Common myeloid progenitor, CD34-positive (primary cell): ENCODE measurements around the gene CEP128.

Experiments
- CTCF ChIA-PET: fragments of 350-600 bp; sonication (Branson Sonifier 250); formaldehyde crosslinking; loops from one replicate; lab custom pipeline; 2021; ENCODE audit warnings: antibody characterized with exemption; lab: Charles Lee
- POLR2A ChIA-PET: fragments of 350-600 bp; sonication (Branson Sonifier 250); formaldehyde crosslinking; loops from one replicate; lab custom pipeline; 2021; ENCODE audit warnings: antibody characterized with exemption; lab: Charles Lee
- DNase-seq, 3 donors: peaks; one replicate each; pipeline versions ENCODE4 v3.0.0 to v3.0.0-alpha.2; 2013
- H3K27ac ChIP-seq, 2 experiments: 1 replicate in 1 of 2; 2 replicates in 1 of 2; pipeline ENCODE4 v1.7.0; 2013; ENCODE audit warnings: inconsistent platforms in 2 of 2, low read length in 2 of 2, mild to moderate bottlenecking in 2 of 2, low read depth in 1 of 2, moderate library complexity in 1 of 2; ENCODE audit not compliant: severe bottlenecking in 2 of 2, insufficient read depth in 1 of 2, poor library complexity in 1 of 2
- H3K27me3 ChIP-seq, 5 experiments: replicated peaks in 2 of 5; 1 replicate in 3 of 5; 2 replicates in 2 of 5; pipeline versions ENCODE4 v1.6.1 to v1.7.0; 2013; ENCODE audit warnings: low read length in 4 of 5, mild to moderate bottlenecking in 2 of 5, moderate library complexity in 2 of 5, inconsistent platforms in 1 of 5; ENCODE audit not compliant: insufficient read depth in 5 of 5, control insufficient read depth in 4 of 5
- H3K36me3 ChIP-seq, 4 experiments: 1 replicate in 2 of 4; 2 replicates in 2 of 4; pipeline versions ENCODE4 v1.6.1 to v1.7.0; 2013; ENCODE audit warnings: low read length in 3 of 4, control low read depth in 1 of 4, mild to moderate bottlenecking in 1 of 4; ENCODE audit not compliant: control insufficient read depth in 4 of 4, insufficient read depth in 4 of 4
- H3K4me1 ChIP-seq, 4 experiments: 1 replicate in 3 of 4; 2 replicates in 1 of 4; pipeline versions ENCODE4 v1.6.1 to v1.7.1; 2013; ENCODE audit warnings: low read length in 3 of 4, mild to moderate bottlenecking in 3 of 4, control low read depth in 1 of 4, inconsistent platforms in 1 of 4, moderate library complexity in 1 of 4; ENCODE audit not compliant: control insufficient read depth in 4 of 4, insufficient read depth in 4 of 4; ENCODE audit errors: control extremely low read depth in 1 of 4
- H3K4me3 ChIP-seq, 7 experiments: 1 replicate in 4 of 7; 2 replicates in 3 of 7; pipeline versions ENCODE4 v1.5.1 to v1.7.0; 2013; ENCODE audit warnings: mild to moderate bottlenecking in 7 of 7, low read length in 6 of 7, moderate library complexity in 6 of 7, inconsistent platforms in 2 of 7, low read depth in 2 of 7, control low read depth in 1 of 7; ENCODE audit not compliant: insufficient read depth in 4 of 7, control insufficient read depth in 1 of 7; ENCODE audit errors: extremely low read depth in 1 of 7
- H3K9me3 ChIP-seq, 5 experiments: 1 replicate in 4 of 5; 2 replicates in 1 of 5; pipeline versions ENCODE4 v1.6.1 to v1.7.1; 2013; ENCODE audit warnings: low read length in 4 of 5, mild to moderate bottlenecking in 2 of 5, inconsistent platforms in 1 of 5, low read depth in 1 of 5, moderate library complexity in 1 of 5; ENCODE audit not compliant: control insufficient read depth in 4 of 5, insufficient read depth in 2 of 5; ENCODE audit errors: control extremely low read depth in 1 of 5
- WGBS: methylation state at CpG from one replicate; pipeline ENCODE4 v1.1.5; 2013; ENCODE audit not compliant: insufficient coverage; 5-methylcytosine and 5-hydroxymethylcytosine counted together

The CEP128 gene

DNA sequence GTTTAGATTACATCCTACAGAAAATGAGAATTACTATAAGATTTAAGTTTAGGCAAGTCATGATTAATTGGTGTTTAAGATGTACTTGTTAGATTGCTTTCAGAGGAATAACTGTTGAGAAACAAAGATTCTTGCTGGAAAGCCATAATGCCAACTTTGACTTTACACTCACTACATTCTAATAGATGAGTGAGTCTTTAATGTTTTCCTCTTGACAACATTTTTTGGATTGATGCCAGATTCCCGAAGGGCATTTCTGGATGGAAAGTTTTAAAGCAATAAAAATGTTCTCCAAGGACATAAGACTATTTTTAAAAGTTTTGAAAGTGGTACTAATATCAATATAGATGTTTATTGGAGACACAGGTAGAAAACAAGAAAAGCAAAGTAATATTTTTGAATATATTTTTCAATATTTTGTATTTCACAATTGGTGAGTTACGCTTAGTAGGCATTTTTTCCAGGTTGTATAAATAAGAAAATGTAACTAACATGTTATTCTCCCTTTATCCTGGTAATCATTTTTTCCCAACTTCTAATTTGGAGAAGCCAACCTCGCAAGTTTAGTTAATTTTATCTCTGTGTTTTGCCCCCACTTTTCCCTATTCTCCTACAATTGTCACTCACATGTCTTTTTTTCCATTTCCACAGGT lies 307.3 kb downstream of the CEP128 start:
- H3K36me3 ChIP-seq: no peaks in the 10 kb centered on the region
- POLR2A ChIA-PET: no interaction called here
- WGBS: 100% methylated on average over 1 of the region's 3 CpGs
- H3K9me3 ChIP-seq: no peaks in the 10 kb centered on the region
- no peaks in the 10 kb centered on the region for H3K4me1 ChIP-seq
- no peak overlapping the region for H3K27ac ChIP-seq
- no peak overlapping the region for H3K4me3 ChIP-seq
- no peak for DNase-seq
- CTCF ChIA-PET: no interaction called here
- no peaks in the 10 kb centered on the region for H3K27me3 ChIP-seq

DNA sequence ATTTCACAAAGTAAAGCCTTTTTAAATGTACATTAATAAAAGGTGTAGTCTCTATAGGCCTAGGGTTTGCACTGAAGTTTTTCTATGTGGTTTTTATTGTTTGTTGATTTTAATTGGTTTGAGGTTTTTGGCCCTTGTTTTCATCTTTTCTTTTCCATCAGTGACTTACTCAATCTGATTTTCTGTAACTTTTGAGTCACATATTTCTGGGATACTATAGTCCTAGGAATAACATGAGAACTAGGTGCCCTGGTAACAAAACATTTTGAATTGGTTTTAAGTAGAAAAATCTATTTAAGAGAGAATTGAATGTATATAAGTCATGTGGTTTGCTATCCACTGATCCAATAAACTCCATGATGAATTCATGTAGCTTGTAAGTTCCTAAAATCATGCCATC lies 311.9 kb downstream of the CEP128 start:
- no peaks in the 10 kb centered on the region for H3K27me3 ChIP-seq
- DNase-seq: no peak
- H3K36me3 ChIP-seq: no peaks in the 10 kb centered on the region
- H3K9me3 ChIP-seq: peaks cover 0 to 1% (median 0%) of the 10 kb centered on the region in 5 experiments
- no peaks in the 10 kb centered on the region for H3K4me1 ChIP-seq
- ChIA-PET POLR2A (no interaction called here), CTCF (no interaction called here)
- no peak overlapping the region for H3K27ac ChIP-seq
- H3K4me3 ChIP-seq: no peak overlapping the region

DNA sequence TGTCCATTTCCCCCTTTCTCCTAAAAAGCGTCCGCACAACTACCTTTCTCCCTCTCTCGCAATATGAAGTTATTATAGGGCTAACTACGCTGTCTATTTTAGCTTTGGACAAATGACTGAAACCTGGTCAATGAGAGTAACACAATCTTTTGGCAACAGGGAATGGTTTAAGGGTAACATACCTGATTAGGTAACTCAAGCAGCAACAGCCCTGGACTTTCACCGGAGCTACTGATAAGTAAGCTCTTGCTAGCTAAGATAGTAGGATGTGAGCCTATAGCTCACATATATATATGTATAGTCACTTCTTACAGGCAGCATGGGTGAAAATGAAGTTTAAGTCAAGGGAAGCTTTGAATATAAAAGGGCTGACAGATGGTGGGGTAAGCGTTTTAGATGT lies 313.0 kb downstream of the CEP128 start:
- Histone ChIP-seq H3K36me3 (no peaks in the 10 kb centered on the region), H3K4me3 (no peak overlapping the region), H3K4me1 (no peaks in the 10 kb centered on the region), H3K27me3 (no peaks in the 10 kb centered on the region), H3K9me3 (peaks cover 0 to 1% (median 0%) of the 10 kb centered on the region in 5 experiments), H3K27ac (no peak overlapping the region)
- POLR2A ChIA-PET: no interaction called here
- WGBS: 95% methylated on average over 4 of the region's 6 CpGs
- no peak for DNase-seq
- CTCF ChIA-PET: no interaction called here

DNA sequence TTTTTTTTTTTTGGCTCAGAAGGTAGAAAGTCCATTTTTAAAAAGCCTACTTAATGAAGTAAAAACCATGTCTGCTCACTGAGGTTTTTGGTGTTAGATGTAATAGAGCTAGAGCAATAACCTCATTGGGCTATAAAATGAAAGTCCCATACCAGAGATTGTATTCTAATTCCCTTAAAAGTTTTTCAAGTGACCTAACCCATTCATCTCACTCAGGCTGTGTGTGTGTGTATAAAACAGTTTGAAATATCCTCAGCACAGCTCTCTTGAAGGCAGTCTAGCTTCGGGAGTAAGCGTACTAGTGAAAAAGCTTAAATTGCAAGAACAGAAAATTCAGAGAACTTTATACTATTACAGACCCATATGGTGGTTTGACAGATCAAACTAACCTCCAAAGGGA lies 313.8 kb downstream of the CEP128 start:
- Histone ChIP-seq H3K27ac (no peak overlapping the region), H3K4me1 (no peaks in the 10 kb centered on the region), H3K9me3 (peaks cover 0 to 1% (median 0%) of the 10 kb centered on the region in 5 experiments), H3K4me3 (no peak overlapping the region), H3K36me3 (no peaks in the 10 kb centered on the region), H3K27me3 (no peaks in the 10 kb centered on the region)
- ChIA-PET POLR2A (no interaction called here), CTCF (no interaction called here)
- no CpG with 5 or more reads among the region's 2 CpGs for WGBS
- DNase-seq: no peak

DNA sequence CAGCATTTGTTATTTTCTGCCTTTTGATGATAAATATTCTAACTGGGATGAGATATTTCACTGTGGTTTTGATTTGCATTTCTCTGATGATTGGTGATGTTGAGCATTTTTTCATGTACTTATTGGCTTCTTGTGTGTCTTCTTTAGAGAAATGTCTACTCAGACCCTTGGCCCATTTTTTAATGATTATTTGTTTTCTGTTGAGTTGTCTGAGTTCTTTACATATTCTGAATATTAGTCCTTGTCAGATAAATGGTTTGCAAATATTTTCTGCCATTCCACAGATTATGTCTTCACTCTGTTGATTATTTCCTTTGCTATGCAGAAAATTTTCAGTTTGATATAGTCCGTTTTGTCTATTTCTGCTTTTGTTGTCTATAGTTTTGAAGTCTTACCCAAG lies 317.0 kb downstream of the CEP128 start:
- Histone ChIP-seq H3K27ac (no peak overlapping the region), H3K4me1 (no peaks in the 10 kb centered on the region), H3K36me3 (no peaks in the 10 kb centered on the region), H3K27me3 (no peaks in the 10 kb centered on the region), H3K4me3 (no peak overlapping the region), H3K9me3 (peaks cover 0 to 1% (median 0%) of the 10 kb centered on the region in 5 experiments)
- ChIA-PET POLR2A (no interaction called here), CTCF (no interaction called here)
- no peak for DNase-seq
- 100% methylated on average over 1 of the region's 1 CpG for WGBS

DNA sequence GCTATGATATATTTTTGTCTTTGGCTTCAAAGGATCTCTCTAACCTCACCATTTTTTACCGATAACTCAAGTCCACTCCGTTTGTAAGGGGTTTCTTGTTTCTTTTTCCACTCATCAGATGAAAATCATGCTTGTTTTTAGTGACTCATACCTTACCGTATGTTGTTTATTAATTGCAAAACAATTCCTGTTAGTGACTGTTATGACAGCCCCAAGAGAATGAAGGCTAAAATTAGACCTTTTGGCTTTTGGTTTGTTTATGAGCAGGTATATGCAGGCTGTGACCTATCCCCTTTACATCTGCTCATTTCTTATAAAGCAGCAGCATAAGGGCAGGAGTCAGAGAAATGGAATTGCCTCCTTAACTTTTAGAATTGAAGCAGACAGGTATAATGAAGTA lies 319.8 kb downstream of the CEP128 start:
- CTCF ChIA-PET: no interaction called here

DNA sequence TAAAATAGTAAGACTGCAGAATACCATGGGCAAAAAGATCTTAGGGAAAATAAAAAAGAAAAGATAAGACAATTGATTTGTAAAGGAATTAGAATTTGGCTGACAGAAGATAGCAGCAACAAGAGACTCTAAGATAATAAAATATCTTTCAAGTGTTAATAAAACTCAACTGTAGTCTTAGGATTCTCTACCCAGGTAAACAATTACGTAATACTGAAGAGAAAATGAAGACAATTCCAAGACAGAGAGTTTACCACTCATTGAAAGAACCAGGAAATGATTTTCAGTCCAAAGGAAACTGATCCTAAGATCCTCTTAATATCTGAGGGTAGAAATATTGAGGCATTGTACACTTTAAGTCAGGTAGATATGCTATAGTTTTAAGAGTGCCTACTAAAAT lies 321.1 kb downstream of the CEP128 start:
- DNase-seq: no peak
- ChIA-PET CTCF (no interaction called here), POLR2A (no interaction called here)
- Histone ChIP-seq H3K4me1 (no peaks in the 10 kb centered on the region), H3K36me3 (no peaks in the 10 kb centered on the region), H3K9me3 (no peaks in the 10 kb centered on the region), H3K4me3 (no peak overlapping the region), H3K27ac (no peak overlapping the region), H3K27me3 (no peaks in the 10 kb centered on the region)
- no CpG with 5 or more reads among the region's 1 CpG for WGBS

More for the DNA sequence above, 319.8 kb downstream of the CEP128 start:
- POLR2A ChIA-PET: no interaction called here
- Histone ChIP-seq H3K4me1 (no peaks in the 10 kb centered on the region), H3K4me3 (no peak overlapping the region), H3K27me3 (no peaks in the 10 kb centered on the region), H3K27ac (no peak overlapping the region), H3K36me3 (no peaks in the 10 kb centered on the region), H3K9me3 (peaks cover 0 to 1% (median 0%) of the 10 kb centered on the region in 5 experiments)
- WGBS: 100% methylated on average over 1 of the region's 3 CpGs
- no peak for DNase-seq
